Measurements from ENCODE around the gene ABCF3. TPM values are rescaled to one million over a fixed set of nuclear protein-coding genes. Genes with fewer than 3 reads are reported as not detected.
A peak's percentile ranks its signal among the peaks of the same experiment; 100 is the strongest.

The ABCF3 gene
- total and polyA plus RNA-seq, 2 donors from 2014 or later, result 49.1 to 69.0 TPM

DNA sequence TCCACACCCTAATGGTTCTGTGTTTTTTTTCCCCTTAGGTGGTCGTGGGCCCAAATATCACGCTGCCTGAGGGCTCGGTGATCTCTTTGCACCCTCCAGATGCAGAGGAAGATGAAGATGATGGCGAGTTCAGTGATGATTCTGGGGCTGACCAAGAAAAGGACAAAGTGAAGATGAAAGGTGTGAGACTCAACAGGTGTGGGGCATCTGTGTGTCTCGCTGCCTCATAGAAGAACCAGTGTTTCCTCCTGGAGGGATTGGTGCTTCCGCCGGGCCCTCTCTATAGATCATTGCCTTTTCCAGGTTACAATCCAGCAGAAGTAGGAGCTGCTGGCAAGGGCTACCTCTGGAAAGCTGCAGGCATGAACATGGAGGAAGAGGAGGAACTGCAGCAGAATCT is 43.8 kb upstream of the ABCF3 start:
- H3K27ac ChIP-seq (ENCODE audit: low read depth in 2 of 2, low read length in 2 of 2), result no peak overlapping the region
- peaks cover under 1 to 6% (median under 1%) of the 10 kb centered on the region in 3 donors for H3K4me1 ChIP-seq (ENCODE audit: control insufficient read depth in 2 of 3, insufficient read depth in 2 of 3, low read depth in 1 of 3, low read length in 3 of 3)
- H3K9me3 ChIP-seq (ENCODE audit: control insufficient read depth in 2 of 3, insufficient read depth in 1 of 3, low read length in 3 of 3), result no peaks in the 10 kb centered on the region
- H3K27me3 ChIP-seq (ENCODE audit: control insufficient read depth, insufficient read depth, low read length), result no peaks in the 10 kb centered on the region
- DNase-seq, result no peak
- FAIRE-seq, result no peak
- no peak for TF ChIP-seq CTCF (IDR thresholded peaks at IDR 0.05; ENCODE audit: borderline replicate concordance, extremely low read depth, insufficient read depth)
- no peak overlapping the region for H3K4me3 ChIP-seq (ENCODE audit: low read length in 3 of 3)
- H3K9ac ChIP-seq (ENCODE audit: low read length in 3 of 3), result no peak overlapping the region
- H3K36me3 ChIP-seq (ENCODE audit: control insufficient read depth in 2 of 3, insufficient read depth in 3 of 3, low read length in 3 of 3), result peaks cover 11 to 59% (median 38%) of the 10 kb centered on the region in 3 donors
- intact Hi-C loops (cut with DNase I), result no loop called here

DNA sequence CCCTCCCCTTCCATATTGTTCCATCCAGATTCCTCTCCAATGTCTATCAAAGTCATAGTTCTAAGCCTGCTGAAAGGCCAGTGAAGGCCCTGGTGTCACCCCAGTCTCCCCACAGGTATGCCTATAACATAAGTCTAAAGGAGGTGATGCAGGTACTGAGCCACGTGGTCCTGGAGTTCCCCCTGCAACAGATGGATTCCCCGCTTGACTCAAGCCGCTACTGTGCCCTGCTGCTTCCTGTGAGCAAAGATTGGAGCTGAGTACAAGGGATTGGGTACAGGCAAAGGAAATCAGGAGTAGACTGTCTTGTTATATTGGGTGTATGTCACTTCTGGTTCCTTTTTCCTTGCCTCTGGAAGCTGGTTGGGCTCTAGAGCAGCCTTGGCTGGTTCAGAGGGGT is 42.7 kb upstream of the ABCF3 start:
- no peak overlapping the region for H3K27ac ChIP-seq (ENCODE audit: low read depth in 2 of 2, low read length in 2 of 2)
- no peak for DNase-seq
- intact Hi-C loops (cut with DNase I), result no loop called here

GRCh38 chr3:184144505-184144904 is 41.5 kb upstream of the ABCF3 start:
- Histone ChIP-seq H3K4me1 (ENCODE audit: control insufficient read depth in 2 of 3, insufficient read depth in 2 of 3, low read depth in 1 of 3, low read length in 3 of 3) (peaks cover 0 to 6% (median 0%) of the 10 kb centered on the region in 3 donors), H3K9ac (ENCODE audit: low read length in 3 of 3) (no peak overlapping the region), H3K9me3 (ENCODE audit: control insufficient read depth in 2 of 3, insufficient read depth in 1 of 3, low read length in 3 of 3) (no peaks in the 10 kb centered on the region), H3K27me3 (ENCODE audit: control insufficient read depth, insufficient read depth, low read length) (no peaks in the 10 kb centered on the region), H3K36me3 (ENCODE audit: control insufficient read depth in 2 of 3, insufficient read depth in 3 of 3, low read length in 3 of 3) (peaks cover 11 to 55% (median 38%) of the 10 kb centered on the region in 3 donors), H3K27ac (ENCODE audit: low read depth in 2 of 2, low read length in 2 of 2) (no peak overlapping the region), H3K4me3 (ENCODE audit: low read length in 3 of 3) (no peak overlapping the region)
- intact Hi-C loops (cut with DNase I), result no loop called here
- FAIRE-seq (no peak), DNase-seq (no peak)
- no peak for TF ChIP-seq CTCF (IDR thresholded peaks at IDR 0.05; ENCODE audit: borderline replicate concordance, extremely low read depth, insufficient read depth)

More for the DNA sequence above, 42.7 kb upstream of the ABCF3 start:
- Histone ChIP-seq H3K9ac (ENCODE audit: low read length in 3 of 3) (no peak overlapping the region), H3K4me1 (ENCODE audit: control insufficient read depth in 2 of 3, insufficient read depth in 2 of 3, low read depth in 1 of 3, low read length in 3 of 3) (peaks cover 0 to 6% (median 0%) of the 10 kb centered on the region in 3 donors), H3K27me3 (ENCODE audit: control insufficient read depth, insufficient read depth, low read length) (no peaks in the 10 kb centered on the region), H3K9me3 (ENCODE audit: control insufficient read depth in 2 of 3, insufficient read depth in 1 of 3, low read length in 3 of 3) (no peaks in the 10 kb centered on the region), H3K4me3 (ENCODE audit: low read length in 3 of 3) (no peak overlapping the region), H3K36me3 (ENCODE audit: control insufficient read depth in 2 of 3, insufficient read depth in 3 of 3, low read length in 3 of 3) (peaks cover 11 to 55% (median 38%) of the 10 kb centered on the region in 3 donors)
- no peak for FAIRE-seq
- TF ChIP-seq CTCF (IDR thresholded peaks at IDR 0.05; ENCODE audit: borderline replicate concordance, extremely low read depth, insufficient read depth), result no peak

DNA sequence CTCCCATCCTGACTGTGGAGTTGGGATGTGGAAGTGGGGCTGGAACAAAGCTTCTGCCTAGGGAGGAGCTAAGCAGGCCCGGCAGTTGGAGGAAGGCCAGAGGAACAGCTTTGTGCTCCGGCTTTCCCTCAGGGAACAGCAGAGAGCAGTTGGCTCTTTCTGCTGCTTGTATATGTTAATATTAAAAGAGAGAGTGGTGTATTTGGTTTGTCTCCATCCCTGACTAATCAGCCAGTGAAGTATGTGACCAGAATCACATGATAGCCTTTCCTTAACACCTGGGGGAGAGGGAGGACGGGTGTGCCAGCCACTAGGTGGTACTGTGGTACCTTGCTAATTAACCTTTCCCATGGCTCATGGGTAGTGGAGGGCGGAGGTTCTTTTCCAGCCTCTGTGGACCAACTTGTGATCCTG is 40.9 kb upstream of the ABCF3 start:
- peak in 4 of 5 donors; percentile 63 to 79 (median 74) for DNase-seq
- no peak for FAIRE-seq
- H3K27me3 ChIP-seq (ENCODE audit: control insufficient read depth, insufficient read depth, low read length), result no peaks in the 10 kb centered on the region
- peaks cover 0 to 6% (median 0%) of the 10 kb centered on the region in 3 donors for H3K4me1 ChIP-seq (ENCODE audit: control insufficient read depth in 2 of 3, insufficient read depth in 2 of 3, low read depth in 1 of 3, low read length in 3 of 3)
- intact Hi-C loops (cut with DNase I), result no loop called here
- no peaks in the 10 kb centered on the region for H3K9me3 ChIP-seq (ENCODE audit: control insufficient read depth in 2 of 3, insufficient read depth in 1 of 3, low read length in 3 of 3)
- peaks cover 9 to 53% (median 35%) of the 10 kb centered on the region in 3 donors for H3K36me3 ChIP-seq (ENCODE audit: control insufficient read depth in 2 of 3, insufficient read depth in 3 of 3, low read length in 3 of 3)
- no peak overlapping the region for H3K9ac ChIP-seq (ENCODE audit: low read length in 3 of 3)
- H3K27ac ChIP-seq (ENCODE audit: low read depth in 2 of 2, low read length in 2 of 2), result no peak overlapping the region
- no peak overlapping the region for H3K4me3 ChIP-seq (ENCODE audit: low read length in 3 of 3)
- peak; percentile 58 for TF ChIP-seq CTCF (IDR thresholded peaks at IDR 0.05; ENCODE audit: borderline replicate concordance, extremely low read depth, insufficient read depth)
